ENCODE results near the gene CEP19.

The CEP19 gene

DNA sequence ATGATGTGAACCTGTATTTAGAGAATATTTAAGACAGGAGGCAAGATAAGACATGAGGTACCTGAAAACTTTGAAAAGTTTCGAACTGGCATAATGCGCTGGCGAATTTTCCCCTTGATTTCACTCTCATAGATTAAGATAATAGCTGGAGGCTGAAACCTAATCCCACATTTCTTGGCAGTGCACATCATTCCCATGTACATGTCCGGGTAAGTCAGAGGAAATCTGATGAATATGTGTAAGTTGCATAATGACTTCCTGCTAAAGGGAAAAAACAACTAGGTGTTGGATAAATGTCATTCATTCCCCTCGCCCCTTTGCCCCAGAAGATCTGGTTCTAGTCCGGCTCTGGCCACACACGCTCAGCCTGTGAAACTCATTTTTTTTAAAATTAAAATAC, 3.6 kb downstream of the CEP19 start:
- DNase-seq: no peak

GRCh38 chr3:196707566-196707965, 4.5 kb downstream of the CEP19 start:
- no peak for DNase-seq

DNA sequence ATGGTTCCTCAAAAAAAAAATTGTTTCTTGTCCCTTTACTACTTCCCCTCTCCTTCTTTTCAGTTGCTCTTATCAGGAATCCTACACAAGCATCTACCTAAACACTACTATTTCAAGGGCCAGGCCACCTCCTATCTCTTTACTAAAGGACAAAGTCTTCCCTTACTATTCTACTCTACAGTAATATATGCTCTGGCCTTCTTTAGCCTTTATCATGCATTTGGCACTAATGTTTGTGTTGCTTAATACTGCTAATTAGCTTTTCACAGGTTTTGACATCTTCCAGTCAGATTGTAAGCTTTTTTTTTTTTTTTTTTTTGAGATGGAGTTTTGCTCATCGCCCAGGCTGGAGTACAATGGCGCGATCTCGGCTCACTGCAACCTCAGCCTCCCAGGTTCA, 5.3 kb downstream of the CEP19 start:
- DNase-seq: no peak

GRCh38 chr3:196706327-196706726, 5.7 kb downstream of the CEP19 start:
- no peak for DNase-seq

GRCh38 chr3:196700801-196701200, 11.2 kb downstream of the CEP19 start:
- no peak for DNase-seq

DNA sequence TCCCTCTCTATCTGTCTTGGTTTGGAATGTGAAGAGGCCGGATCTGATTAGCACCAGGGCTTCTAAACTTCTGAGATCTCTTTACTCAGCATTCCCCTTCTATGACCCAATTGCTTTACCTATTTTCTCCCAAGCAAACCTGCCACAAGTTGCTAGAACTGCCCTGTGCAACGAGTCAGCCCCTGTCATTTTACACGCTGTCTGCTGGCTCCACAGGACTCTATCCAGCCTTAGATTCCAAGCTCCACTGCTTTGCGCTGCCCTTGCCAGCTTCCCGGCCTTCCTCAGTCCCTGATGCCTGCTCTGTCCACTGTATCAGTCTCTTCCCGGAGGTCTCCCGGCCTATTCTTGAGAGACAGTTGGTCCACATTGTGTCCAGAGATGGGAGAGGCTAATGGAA, 12.3 kb downstream of the CEP19 start:
- no peak for DNase-seq

GRCh38 chr3:196697270-196697669, 14.8 kb downstream of the CEP19 start:
- DNase-seq: no peak

DNA sequence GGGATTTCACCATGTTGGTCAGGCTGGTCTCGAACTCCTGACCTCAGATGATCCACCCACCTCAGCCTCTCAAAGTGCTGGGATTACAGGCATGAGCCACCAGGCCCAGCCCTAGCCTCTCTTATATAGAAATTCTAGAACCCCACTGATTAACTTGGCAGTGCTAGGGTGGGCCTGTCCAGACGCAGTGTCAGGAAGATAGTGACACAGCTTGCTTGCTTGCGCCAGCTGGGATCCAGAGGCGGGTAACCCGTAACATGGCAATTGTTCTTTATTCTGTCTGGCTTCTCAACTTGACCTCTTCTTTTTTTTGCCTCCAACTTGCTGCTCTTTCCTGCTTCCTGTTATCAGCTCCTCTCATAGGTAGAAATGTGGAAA, 16.2 kb downstream of the CEP19 start:
- no peak for DNase-seq

- no peak for DNase-seq
These were observed 16.9 kb downstream of the CEP19 start for GRCh38 chr3:196694941-196695848.

DNA sequence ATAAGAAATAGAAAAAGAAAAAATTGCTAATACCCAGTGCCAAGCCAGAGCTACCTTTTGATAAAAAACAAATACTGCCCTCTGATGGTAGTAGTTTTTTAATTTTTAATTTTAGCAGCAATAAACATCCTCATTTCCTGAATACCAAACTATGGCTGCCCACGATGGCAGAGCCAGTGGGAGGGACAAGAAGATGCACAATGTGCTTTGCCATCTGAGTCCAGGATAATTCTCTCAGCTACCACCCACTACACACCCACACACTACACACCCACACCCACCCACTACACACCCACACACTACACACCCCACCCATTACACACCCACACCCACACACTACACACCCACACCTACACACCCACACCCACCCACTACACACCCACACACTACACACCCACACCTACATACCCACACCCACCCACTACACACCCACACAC, 17.8 kb downstream of the CEP19 start:
- DNase-seq: peak; percentile 46

DNA sequence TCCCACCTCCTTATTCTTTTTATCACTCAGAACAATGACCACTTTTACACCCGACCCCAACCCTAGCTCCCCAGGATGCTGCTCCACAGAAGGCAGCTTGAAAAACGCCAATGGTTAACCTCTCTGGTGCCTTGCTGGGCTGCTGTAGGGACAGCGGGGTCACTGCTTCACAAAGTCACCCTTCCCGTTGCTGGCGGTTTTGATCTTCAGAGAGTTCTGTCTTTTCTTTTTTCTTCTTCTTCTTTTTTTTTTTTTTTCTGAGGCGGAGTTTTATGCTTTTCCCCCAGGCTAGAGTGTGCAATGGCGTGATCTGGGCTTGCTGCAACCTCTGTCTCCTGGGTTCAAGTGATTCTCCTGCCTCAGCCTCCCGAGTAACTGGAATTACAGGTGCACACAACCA, 20.7 kb downstream of the CEP19 start:
- DNase-seq: no peak

DNA sequence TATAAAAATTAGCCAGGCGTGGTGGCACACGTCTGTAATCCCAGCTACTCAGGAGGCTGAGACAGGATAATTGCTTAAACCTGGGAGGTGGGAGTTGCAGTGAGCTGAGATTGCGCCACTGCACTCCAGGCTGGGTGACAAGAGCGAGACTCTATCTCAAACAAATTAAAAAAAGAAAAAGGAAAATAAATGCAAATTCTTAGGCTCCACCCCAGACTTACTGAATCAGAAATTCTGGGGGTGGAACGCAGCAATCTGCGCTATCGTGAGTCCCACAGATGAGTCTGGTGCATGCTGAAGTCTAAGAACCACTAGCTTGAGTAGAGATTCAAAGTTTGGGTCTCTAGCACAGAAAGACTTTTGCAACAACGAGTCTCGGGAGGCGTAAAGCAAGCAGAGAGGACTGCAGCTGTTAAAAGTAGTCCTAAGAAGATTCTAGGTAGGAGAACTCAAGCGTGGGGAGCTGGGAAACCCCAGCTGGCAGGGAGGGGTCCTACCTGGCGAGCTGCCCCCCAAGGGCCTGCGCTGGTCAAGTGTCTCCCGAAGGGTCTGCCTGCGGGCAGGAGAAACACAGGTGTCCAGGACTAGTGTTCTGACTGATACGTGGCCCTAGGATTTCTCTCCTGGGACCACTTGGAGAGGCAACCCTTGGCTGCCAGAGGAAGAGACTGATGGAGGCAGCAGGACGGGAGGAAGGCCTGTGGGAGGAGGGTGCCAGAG, 21.9 kb downstream of the CEP19 start:
- DNase-seq: no peak

DNA sequence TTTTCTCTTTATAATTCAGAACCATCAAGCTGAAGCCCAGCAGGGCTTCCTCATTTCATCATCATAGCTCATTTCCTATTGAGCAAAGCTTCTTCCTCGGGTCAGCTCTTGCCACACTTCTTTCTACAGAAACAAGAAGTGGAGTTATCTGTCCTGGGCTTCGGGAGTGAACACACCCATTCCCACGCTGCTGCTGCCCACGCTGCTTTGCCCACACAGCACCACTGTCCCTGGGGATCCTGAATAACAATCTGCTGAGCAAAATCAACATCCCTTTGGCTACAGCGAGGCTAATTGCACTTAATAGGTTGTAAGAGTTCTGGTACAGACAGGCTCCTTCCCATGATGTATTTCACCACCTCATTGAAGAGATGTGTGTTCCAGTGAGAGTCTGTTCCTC, 23.7 kb downstream of the CEP19 start:
- no peak for DNase-seq

GRCh38 chr3:196686436-196686835, 25.6 kb downstream of the CEP19 start:
- no peak for DNase-seq

GRCh38 chr3:196684548-196685407, 27.3 kb downstream of the CEP19 start:
- peak; percentile 37 for DNase-seq

DNA sequence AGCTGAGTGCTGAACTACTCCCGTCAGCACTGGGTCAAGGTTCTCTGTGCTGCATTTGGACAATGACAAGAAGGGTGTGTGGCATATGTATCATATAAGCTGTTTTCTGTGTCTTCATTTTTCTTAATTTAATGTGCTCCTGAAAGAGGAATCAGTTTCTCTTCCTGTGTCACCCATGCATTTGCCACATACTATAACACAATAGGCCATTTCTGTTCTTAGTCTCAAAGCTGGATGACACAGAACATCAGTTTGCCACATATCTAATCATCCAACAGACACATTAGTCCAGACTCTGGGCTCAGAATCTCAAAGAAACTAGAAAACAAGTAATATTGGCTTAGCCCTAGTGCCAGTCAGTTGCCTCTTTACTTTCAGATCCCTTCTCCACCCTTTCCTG, 34.1 kb downstream of the CEP19 start:
- no peak for DNase-seq

- DNase-seq: no peak
These were observed 34.7 kb downstream of the CEP19 start for GRCh38 chr3:196677353-196677752.

GRCh38 chr3:196673632-196674031, 38.4 kb downstream of the CEP19 start:
- no peak for DNase-seq

DNA sequence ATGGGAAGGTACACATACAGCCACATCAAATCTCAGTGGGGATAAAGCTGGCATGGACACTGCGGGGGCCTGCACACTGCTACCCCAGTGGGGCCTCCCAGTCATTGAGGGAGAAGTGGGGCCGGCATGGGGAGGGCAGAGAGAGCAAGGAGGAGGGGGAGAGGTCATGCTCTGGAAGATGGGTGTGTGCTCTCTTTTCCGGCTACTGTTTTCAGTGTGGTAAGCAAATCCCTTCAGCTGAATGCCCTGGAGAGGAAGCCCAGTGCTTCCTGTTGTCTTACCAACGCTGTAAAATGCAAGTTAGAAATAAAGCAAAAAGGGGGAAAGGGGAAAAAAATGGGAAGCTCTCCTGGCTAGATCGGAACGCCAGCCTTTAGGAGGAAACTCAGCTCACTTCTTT, 41.7 kb downstream of the CEP19 start:
- DNase-seq: no peak

- no peak for DNase-seq
These were observed 44.8 kb downstream of the CEP19 start for GRCh38 chr3:196667056-196667825.

DNA sequence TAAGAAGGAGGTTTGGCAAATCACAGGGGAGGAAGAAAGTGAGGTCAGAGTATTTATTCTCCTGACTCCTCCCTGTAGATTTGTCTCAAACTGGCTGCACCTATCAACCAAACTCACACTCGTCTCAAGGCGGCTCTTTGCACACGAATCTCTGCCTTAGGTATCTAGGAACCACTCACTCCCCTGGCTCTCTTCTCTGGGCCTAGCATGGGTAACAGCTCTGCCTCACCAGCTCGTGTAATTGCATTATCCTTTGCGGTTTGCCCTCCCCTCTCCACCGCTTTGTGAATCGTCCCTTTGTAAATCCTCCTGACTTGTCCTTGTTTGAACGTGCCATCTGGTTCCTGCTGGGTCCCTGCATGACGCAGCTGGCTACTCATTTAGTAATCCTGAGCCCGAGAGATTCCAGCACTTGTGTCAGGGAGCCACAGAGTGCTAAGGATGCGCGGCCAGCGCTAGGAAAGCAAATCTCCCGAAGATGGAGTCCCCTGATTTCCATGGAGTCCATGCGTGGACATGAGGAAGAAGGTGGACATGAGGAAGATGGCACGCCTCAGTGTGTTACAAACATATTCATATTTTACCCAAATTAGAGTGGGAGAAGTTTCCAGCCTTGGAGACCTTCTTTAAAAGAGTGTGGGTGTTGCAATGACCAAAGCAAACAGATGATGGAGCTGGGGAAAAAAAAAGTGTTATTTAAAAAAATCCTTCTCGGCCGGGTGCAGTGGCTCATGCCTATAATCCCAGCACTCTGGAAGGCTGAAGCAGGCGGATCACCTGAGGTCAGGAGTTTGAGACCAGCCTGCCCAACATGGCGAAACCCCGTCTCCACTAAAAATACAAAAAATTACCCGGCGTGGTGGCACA, 45.8 kb downstream of the CEP19 start:
- no peak for DNase-seq

All from 8988T (cell line).